Hematopoietic multipotent progenitor cell treated with erythropoietin and hydrocortisone succinate and interleukin-3 and kit ligand, for 15 days (in vitro differentiated cells): ENCODE data around the gene NET1.
A peak's percentile ranks its signal among the peaks of the same experiment; 100 is the strongest.
"Not testable (repeated sequence)": the region's sequence is repeated elsewhere in the genome, so short reads cannot be mapped to it uniquely, and the experiment has no call there.

Experiments used
- DNase-seq: peaks from one replicate; pipeline ENCODE4 v3.0.0-alpha.2; 2015; ENCODE audit warnings: low spot score

The NET1 gene, protein sequence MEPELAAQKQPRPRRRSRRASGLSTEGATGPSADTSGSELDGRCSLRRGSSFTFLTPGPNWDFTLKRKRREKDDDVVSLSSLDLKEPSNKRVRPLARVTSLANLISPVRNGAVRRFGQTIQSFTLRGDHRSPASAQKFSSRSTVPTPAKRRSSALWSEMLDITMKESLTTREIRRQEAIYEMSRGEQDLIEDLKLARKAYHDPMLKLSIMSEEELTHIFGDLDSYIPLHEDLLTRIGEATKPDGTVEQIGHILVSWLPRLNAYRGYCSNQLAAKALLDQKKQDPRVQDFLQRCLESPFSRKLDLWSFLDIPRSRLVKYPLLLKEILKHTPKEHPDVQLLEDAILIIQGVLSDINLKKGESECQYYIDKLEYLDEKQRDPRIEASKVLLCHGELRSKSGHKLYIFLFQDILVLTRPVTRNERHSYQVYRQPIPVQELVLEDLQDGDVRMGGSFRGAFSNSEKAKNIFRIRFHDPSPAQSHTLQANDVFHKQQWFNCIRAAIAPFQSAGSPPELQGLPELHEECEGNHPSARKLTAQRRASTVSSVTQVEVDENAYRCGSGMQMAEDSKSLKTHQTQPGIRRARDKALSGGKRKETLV

DNA sequence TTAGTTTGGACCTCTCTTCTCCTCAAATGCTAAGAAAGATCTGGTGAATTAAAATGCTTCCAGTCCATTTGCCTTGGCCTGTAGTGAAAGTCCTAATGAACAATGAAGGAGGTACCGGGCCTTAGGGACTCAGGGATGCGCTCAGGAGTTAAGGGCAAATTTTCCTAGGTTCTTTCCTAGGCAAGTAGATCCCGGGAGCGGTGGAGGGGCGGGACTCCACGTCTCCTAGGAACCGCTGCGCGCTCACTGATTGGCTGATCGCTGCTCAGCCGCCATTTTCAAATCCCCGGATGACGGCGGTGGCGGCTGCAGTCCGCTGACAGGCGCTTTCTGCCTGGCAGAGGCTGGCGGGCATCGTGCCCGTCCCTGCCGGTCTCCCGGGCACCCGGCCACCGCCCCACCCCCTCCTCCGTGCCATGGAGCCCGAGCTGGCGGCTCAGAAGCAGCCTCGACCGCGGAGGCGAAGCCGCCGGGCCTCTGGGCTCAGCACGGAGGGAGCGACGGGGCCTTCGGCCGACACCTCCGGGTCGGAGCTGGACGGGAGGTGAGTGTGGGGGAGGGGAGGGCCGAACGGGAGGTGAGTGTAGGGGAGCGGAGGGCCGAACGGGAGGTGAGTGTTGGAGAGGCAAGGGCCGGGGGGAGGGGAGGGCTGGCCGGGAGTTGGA is at the start of gene NET1:
Gene NET1 (plus strand): TSS at position 281 of the 665 bp plus-strand sequence. CDS start 136 bp downstream, at position 417.
- DNase-seq, result peak; percentile 88

DNA sequence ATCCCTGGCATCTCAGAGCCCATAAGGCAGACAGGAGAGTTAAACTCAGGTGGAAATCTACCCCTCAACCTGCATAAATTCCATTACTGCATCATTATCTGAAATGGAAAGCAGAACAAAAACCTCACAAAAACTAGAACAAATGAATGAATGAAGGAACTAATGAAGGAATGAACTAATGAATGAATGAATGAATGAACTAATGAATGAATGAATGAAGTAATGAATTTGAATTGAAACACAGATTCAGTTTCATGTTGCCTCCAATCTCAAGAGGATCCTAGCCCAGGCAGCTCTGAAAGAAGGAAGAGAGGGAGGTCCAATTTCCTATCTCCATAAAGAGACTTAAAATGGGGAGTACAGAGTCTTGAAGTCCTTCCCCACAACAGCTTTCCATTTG is 49.5 kb upstream of the NET1 start:
- DNase-seq, result no peak

DNA sequence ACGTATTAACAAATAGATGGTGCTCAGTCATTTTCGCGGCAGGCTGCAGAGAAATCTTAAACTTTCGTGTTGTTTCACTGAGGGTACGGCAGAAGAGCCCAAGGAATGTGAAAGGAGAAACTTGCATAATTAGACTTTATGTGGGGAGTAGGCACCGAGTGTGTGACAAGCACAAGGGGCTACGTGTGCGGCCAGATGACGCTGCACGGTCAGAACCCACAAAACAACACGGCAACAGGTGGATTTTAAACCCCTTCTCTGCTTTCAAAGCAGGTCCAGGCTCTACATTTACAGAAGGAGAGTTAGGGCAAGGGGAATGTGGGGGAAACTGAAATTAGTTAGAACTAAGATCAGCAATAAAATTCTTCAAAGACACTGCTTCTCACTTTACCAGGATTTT is 48.0 kb upstream of the NET1 start:
- no peak for DNase-seq

DNA sequence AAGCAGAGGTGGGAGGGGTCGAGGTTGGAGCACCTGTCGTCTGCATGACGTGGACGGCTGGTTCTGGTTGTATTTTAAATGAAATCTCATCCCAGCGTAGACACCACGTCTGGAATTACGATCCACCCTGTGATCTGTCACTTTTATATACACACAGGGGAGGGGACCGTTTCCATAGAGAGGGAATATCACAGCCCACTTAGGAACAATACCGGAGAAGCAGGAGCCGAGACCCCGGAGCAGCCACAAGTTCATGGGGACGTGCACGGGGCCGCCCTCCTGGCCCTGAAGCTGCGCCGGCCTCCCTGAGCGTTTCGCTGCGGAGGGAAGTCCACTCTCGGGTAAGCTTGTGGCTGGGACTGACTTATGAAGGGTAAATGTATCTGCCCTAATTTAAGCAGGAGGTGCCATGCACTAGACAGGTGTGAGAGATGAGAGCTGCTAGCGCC is 47.4 kb upstream of the NET1 start, which contains the start of gene UCN3:
Gene UCN3 (plus strand): TSS at position 77 of the 449 bp plus-strand sequence. CDS start 8,755 bp downstream, outside the sequence.
- DNase-seq, result no peak

DNA sequence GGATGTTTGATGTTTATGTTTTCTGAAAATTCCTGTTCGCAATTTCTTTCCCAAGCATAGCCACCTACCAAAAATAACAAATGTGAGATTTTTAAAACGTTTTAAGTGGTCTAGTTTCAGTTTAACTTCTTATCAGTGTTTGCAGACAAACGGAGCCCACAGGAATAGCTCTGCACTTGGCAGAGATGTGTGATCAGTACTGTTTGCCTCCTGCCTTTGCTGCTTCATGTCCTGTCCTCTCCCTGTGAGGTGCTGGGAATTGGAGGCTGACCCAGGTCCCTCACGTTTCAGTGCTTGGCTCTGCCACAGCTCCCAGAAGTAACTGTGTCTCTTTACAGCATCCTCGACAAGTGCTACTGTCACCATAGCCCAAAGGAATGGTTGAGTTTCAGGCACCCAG is 46.4 kb upstream of the NET1 start:
- DNase-seq, result no peak

DNA sequence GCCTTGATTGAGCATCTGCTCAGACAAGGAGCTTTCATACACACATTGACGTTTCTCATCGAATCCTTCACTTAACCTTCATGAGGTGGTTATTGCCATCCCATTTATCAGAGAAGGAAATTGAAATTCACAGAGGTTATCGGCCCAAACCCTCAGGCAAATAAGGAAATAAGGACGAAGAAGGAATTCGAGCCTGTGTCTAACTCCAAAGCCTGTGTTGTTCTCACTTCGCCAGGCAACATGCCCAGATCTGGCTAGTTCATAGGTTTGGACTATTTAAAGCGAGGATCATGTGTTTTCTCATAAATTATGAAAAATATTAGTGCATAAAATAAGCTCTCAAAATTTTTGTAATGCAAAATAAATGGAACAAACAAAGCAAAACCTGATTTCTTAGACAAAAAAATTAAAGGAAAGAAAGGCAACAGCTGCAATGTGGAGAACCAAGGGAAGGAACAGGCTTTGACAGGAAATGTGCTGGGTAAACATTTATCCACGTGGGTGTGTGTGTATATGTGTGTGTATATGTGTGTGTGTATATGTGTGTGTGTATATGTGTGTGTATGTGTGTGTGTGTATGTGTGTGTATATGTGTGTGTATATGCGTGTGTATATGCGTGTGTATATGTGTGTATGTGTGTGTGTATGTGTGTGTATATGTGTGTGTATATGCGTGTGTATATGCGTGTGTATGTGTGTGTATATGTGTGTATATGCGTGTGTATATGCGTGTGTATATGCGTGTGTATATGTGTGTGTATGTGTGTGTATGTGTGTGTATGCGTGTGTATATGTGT is 42.8 kb upstream of the NET1 start:
- DNase-seq, result no peak

DNA sequence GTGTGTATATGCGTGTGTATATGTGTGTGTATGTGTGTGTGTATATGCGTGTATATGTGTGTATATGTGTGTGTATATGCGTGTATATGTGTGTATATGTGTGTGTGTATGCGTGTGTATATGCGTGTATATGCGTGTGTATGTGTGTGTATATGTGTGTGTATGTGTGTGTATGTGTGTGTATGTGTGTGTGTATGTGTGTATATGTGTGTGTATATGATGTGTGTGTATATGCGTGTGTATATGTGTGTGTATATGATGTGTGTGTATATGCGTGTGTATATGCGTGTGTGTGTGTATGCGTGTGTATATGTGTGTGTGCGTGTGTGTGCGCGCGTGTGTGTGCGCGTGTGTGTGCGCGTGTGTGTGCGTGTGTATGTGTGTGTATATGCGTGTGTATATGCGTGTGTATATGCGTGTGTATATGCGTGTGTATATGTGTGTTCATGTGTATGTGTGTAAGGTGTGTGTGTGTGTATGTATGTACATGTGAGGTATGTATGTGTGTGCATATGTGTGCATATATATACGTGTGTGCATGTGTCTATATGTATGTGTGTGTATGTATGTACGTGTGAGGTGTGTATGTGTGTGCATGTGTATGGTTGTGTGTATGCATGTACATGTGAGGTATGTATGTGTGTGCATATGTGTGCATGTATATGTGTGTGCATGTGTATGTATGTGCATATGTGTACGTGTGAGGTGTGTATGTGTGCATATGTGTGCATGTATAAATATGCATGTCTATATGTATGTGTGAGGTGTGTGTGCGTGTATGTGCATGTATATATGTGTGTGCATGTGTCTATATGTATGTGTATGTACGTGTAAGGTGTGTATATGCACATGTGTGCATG is 41.6 kb upstream of the NET1 start:
- DNase-seq, result no peak

DNA sequence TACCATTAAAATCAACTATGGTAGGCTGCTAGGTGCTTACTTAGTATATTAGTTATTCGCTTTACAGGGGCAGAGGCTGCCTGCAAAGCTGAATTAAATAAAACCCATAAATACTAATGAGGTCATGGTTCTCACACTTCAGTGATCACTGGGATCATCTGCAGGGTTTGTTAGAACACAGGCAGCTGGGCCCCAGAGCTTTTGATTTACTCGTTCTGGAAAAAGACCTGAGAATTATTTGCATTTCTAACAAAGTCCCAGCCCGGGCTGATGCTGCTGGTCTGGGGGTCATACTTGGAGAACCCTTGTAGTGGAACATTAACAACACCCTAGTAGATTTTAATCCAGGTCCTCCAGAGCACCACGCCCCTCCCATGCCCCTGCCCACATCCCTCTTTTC is 39.0 kb upstream of the NET1 start:
- no peak for DNase-seq

DNA sequence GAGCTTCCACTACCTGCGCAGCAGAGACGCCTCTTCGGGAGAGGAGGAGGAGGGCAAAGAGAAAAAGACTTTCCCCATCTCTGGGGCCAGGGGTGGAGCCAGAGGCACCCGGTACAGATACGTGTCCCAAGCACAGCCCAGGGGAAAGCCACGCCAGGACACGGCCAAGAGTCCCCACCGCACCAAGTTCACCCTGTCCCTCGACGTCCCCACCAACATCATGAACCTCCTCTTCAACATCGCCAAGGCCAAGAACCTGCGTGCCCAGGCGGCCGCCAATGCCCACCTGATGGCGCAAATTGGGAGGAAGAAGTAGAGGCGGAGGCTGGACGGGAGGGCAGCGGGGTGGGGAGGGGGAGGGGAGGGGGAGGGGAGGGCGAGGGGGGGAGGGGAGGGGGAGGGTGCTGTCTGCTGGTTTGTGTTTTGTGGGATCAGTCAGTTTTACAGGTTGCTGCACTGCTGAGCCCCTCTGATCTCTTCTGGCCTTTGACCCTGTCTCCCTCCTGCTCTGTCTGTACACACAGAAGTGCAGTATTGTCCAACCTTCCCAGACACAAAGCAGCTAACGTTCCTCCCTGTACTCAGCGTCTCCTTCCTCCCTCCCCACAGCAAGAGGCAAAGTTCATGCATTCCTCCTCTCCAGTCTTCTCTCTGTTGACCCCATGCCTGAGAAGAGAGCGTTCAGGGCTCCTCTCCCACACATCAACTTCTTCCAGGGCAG is 38.3 kb upstream of the NET1 start:
- no peak for DNase-seq

DNA sequence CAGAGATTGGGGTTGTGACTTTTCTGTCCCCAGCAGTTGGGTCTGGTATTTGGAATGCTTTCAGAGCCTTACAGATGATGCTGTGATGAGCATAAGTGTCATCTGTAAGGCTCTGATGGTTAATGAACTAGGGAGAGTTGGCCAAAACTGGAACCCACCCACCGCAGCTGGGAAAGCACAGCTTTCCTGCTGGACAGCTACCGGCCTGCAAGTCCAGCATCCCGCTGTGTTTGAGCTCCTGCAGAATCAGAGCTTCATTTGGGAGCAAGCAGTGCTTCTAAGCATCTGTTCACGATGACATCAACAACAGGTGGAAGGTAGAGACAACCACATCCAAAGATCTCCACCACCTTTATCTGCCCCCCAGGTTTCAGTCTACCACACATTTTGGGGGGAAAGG is 35.9 kb upstream of the NET1 start:
- DNase-seq, result no peak

DNA sequence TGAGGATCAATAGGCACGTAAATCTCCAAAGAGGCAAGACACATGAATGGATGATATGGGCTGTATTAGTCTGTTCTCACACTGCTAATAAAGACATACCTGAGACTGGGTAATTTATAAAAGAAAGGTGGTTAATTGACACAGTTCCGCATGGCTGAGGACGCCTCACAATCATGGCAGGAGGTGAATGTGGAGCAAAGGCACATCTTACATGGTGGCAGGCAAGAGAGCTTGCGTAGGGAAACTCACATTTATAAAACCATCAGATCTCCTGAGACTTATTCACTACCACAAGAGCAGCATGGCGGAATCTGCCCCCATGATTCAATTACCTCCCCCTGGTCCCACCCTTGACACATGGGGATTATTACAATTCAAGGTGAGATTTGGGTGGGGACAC is 33.2 kb upstream of the NET1 start:
- not testable (repeated sequence) for DNase-seq

DNA sequence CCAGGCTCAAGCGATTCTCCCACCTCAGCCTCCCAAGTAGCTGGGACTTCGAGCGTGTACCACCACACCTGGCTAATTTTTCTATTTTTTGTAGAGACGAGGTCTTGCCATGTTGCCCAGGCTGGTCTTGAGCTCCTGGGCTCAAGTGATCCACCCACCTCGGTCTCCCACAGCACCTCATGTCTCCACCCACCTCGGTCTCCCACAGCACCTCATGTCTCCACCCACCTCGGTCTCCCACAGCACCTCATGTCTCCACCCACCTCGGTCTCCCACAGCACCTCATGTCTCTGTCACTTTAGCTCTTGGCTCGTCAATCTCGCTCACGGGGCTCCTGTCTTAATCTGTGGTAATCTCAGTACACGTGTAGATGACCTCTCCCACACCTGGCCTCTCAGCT is 32.0 kb upstream of the NET1 start:
- not testable (repeated sequence) for DNase-seq

DNA sequence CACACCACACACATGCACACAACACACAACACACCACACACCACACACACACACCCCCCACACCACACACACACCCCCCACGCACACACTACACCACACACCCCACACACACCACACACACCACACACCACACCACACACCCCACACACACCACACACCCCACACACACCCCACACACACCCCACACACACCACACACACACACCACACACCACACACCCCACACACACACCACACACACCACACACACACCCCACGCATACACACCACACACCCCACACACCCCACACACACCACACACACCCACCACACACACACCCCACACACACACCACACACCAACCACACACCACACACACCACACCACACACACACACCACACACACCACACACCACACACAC is 31.2 kb upstream of the NET1 start:
- DNase-seq, result no peak

DNA sequence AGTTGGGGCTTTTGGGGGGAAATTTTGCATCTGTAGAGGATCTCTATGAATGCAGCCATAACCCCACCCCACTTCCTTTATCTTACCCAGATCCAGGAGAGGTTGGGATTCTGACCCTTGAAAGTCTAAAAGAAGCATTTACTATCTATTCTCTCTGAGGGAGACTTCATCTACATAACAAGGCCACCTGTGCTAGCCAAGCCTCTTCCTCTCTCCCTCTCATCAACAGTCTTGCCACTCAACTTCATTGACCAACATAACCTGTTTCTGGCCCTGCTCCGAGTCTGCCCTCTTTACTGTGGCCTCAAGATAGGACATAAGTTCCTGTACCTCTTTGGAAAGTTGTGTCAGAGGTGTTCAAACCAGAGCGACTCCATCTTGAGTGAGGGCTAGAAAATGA is 27.1 kb upstream of the NET1 start:
- no peak for DNase-seq

DNA sequence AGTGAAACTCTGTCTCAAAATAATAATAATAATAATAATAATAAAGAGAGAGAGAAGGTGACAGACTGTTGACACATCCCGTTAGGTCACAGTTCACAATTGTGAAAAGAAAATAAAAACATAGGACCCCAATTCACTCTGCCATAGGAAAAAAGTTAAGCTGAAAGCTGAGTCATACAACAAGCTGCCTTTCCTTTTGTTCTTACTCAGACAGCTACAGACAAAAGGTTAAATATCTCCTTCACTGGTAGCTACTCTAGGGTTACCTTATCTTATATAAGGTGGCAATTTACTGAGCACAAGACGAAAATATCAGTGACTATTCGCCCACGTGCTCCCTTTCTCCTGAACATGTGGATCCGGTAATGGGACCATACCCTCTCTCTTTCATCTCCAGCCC is 25.2 kb upstream of the NET1 start:
- no peak for DNase-seq

DNA sequence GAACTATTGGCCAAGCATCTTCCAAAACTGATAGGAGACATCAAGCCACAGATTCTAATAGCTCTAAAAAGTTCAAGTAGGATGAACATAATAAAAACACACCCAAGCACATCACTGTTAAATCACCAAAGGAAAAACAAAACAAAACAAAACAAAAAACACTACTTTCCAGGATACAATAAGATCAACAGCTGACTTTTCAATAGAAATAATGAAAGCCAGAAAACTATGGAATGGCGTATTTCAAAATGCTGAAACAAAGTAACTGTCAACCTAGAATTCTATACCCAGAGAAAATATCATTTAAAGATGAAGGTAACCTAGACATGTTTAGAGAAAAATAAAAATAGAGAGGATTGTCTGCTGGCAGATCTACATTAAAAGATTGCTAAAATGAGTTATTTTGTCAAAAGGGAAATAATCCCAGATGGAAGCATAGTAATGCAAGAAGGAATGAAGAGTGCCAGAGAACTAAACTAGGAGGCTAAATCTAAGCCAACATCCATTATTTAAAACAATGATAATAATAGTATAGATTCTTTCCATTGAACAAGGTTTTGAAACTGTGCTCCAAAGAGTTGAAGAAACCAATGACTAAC is 21.7 kb upstream of the NET1 start:
- no peak for DNase-seq

DNA sequence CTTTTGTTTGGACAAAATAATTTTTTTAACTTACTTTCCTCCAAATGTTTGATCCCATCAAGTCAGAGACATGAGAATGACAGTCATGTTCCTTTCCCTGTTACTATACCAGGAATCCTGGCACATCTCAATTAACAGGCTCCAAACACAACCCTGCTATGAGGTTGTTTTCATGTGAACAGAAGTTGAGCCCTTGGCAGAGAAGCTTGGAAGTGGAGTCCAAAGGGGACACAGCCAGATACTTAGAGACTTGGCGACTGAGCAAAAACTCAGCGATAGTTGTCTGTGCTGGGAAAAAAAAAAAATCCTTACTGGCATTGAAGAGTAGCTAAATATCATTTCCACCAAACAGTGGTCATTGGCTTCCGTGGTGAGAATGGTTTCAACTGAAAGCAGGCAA is 20.6 kb upstream of the NET1 start:
- DNase-seq, result no peak

DNA sequence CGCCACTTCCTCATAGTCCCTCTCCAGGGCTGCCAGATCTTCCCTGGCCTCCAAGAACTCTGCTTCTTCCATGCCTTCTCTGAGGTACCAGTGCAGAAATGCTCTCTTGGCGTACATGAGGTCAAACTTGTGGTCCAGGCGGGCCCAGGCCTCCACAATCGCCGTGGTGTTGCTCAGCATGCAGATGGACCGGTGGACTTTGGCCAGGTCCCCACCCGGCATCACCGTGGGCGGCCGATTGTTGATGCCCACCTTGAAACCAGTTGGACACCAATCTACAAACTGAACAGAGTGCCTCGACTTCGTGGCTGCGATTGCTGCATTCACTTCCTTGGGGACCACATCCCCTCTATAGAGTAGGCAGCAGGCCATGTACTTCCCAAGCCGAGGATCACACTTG is 18.8 kb upstream of the NET1 start:
- DNase-seq, result no peak

DNA sequence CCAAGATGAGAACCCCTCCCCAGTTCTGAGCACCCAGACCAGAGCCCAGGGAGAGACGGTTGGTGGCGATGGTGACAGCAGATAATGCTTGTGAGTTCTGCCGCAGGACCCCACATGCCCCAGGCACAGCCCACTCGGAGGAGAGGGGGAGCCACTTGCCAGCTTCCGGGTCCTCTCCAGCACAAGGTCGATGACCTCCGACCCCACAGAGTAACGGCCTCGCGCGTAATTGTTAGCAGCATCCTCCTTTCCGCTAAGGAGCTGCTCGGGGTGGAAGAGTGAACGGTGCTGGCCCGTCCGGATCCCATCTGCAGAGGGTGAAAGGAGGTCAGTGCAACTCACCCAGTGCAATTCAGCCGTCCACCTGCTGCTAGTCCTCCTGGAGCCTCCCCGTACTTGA is 17.2 kb upstream of the NET1 start:
- DNase-seq, result no peak
